Peyer's patch (tissue), 4 donors: ENCODE measurements around the gene CAPN5.

ENCODE experiments used
- POLR2A ChIP-seq, 2 donors: fragments of 450-650 bp; IDR thresholded peaks; one replicate each; pipeline ENCODE4 v1.5.1; 2017; ENCODE audit warnings: antibody characterized with exemption in 2 of 2, mild to moderate bottlenecking in 2 of 2, moderate library complexity in 2 of 2
- TF ChIP-seq, protein P1 (sequence below), 6 experiments: fragments of 450-650 bp in 4 of 6; fragments of 200-600 bp in 2 of 6; sonication (generic) in 1 of 6; IDR thresholded peaks; one replicate each; pipeline ENCODE4 v1.5.1; 2017 to 2019; ENCODE audit warnings: antibody characterized with exemption in 6 of 6, mild to moderate bottlenecking in 3 of 6, moderate library complexity in 1 of 6

DNA sequence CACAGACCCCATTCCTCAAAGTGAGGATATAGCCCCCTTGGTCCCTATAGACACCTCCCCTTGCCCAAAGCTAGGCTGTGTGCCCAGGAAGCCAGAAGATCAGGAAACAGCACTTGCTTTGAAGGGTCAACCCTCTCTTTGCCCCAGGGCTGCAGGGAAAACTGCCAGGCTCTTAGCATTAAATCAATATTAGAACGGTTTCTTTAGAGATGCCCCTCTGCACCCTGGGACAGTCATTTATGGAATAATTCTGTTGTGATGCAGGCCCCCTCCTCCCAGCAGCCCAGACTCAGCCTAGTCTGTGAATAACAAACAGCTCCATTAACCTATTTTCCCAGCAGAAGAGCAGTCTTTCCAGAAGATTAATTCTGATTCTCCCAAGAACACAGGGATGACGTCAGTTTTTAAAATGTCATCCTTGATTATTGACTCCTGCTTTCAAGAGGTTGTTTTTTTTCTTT lies 11.6 kb upstream of the CAPN5 start:
- TF ChIP-seq, protein P1, sequence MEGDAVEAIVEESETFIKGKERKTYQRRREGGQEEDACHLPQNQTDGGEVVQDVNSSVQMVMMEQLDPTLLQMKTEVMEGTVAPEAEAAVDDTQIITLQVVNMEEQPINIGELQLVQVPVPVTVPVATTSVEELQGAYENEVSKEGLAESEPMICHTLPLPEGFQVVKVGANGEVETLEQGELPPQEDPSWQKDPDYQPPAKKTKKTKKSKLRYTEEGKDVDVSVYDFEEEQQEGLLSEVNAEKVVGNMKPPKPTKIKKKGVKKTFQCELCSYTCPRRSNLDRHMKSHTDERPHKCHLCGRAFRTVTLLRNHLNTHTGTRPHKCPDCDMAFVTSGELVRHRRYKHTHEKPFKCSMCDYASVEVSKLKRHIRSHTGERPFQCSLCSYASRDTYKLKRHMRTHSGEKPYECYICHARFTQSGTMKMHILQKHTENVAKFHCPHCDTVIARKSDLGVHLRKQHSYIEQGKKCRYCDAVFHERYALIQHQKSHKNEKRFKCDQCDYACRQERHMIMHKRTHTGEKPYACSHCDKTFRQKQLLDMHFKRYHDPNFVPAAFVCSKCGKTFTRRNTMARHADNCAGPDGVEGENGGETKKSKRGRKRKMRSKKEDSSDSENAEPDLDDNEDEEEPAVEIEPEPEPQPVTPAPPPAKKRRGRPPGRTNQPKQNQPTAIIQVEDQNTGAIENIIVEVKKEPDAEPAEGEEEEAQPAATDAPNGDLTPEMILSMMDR (IDR thresholded peaks at IDR 0.05): no peak
- no peak for TF ChIP-seq POLR2A (IDR thresholded peaks at IDR 0.05)
